Inflammatory macrophage treated with lipopolysaccharide for 1 hour (primary cell): Measurements from ENCODE around the gene SST.
A peak's percentile ranks its signal among the peaks of the same experiment; 100 is the strongest.

Experiments
- DNase-seq, 2 donors: peaks; one replicate each; pipeline ENCODE4 v3.0.0-alpha.2; 2020 to 2022

SST gene

DNA sequence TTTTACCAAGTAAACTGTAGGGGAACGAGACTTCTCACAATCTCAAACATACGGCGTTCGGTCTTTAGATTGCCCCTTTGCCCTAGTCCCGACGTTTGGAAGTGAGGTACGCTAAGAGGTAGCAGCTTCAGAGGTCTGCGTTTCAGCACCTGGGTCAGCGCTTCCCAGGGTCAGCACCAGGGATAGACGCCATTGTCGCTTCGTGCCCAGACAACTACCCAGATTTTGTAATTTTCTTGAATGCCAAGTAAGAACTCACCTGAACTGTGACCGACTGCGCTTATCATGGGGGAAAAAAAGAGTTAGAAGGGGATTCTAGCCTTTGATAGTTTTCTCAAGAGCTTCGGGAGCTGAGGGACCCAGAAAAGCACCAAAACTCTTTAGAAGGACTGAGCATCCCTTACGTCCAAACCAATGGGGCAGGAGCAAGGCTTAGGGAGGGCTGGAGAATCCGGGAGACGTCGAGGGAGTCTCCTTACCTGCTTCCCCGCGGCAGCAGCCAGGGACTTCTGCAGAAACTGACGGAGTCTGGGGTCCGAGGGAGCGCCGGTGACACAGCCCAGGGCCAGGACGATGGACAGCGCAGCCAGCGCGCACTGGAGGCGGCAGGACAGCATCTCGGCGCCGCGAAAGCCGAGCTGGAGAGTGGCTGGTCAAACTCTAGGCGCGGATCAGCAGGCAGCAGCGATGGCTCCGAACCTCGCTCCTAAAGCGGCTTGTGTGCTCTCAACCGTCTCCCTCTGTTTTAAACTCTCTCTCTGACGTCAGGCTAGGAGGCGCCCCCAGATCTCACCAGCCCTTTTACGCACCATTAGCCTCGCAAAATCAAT, at the start of gene SST:
Gene SST (minus strand): TSS at position 720 of the 830 bp plus-strand sequence. CDS start 103 bp downstream, at position 617.
- peak; percentile 3 to 21 for DNase-seq

- DNase-seq: no peak
These were observed 49.6 kb upstream of the SST start for GRCh38 chr3:187719628-187720336.

- peak in 1 of 2 donors; percentile 26 for DNase-seq
These were observed 48.6 kb upstream of the SST start for GRCh38 chr3:187718802-187719201.

GRCh38 chr3:187717572-187717971, 47.4 kb upstream of the SST start:
- no peak for DNase-seq

- peak; percentile 59 to 93 for DNase-seq
These were observed 44.3 kb upstream of the SST start for GRCh38 chr3:187714404-187714979.

- peak in 1 of 2 donors; percentile 29 for DNase-seq
These were observed 43.3 kb upstream of the SST start for GRCh38 chr3:187713504-187713903.

- DNase-seq: no peak
These were observed 39.0 kb upstream of the SST start for GRCh38 chr3:187709155-187709554.

GRCh38 chr3:187708696-187709095, 38.5 kb upstream of the SST start:
- no peak for DNase-seq

DNA sequence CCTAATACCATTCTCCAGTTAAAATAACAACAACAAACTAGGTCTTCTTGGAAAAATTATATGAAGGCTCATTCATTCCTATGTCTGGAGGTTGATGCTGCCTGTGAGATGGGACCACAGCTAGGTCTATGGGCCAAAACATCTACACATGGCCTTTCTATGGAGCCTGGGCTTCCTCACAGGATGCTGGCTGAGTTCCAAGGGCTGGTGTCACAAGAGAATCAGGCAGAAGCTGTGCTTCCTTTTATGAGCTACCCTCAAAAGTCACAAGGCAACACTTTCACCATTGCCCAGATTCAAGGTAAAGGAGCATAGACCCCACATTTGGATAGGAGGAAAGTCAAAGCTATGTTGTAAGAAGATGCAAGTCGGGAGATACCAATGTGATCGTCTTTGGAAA, 36.8 kb upstream of the SST start:
- peak; percentile 64 to 72 for DNase-seq

- no peak for DNase-seq
These were observed 35.0 kb upstream of the SST start for GRCh38 chr3:187705164-187705563.

DNA sequence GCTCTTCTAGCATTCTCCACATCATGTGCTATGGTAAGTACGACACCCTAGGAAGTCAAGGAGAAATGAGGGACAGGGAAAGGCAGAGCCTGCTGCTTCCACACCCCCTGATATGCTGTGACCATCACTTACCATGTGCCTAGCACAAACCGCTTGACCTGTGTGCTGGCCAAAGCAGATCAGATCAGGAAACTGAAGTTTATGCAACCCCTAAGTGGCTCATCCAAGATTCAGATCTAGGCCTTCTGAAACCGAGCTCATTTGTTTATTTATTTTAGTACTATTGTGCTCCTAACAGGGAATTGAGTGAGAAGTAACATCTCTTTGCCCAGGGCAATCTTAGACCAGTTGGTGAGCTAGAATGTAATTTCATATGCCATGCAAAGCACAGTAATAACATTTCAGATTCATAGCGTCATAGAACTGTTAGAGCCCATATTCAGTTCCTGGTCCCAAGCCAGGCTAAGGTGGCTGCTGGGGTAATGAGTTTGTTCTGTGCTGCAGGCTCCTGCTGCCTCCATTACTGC, 32.4 kb upstream of the SST start, which contains the start of gene RTP2:
Gene RTP2 (minus strand): TSS at position 51 of the 527 bp plus-strand sequence. CDS start 429 bp downstream, outside the sequence.
- no peak for DNase-seq

DNA sequence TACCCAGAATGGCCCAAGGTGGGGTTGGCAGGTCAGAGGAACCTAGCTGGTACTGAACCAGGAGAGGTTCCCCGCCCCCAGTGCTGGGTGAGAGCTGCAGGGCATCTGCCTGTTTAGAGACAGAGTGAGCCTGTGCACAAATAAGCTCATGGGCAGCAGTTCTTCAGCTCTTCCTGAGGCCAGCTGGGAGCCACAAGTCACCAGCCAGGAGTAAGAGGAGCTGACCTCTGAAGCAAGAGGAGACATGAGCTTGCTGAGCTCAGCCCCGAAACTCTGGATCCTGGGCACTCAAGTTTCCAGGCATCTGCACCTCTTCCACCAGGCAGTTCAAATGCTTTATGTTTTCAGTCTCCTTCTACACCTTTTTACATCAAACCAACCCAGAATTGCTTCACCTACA, 30.1 kb upstream of the SST start:
- no peak for DNase-seq

DNA sequence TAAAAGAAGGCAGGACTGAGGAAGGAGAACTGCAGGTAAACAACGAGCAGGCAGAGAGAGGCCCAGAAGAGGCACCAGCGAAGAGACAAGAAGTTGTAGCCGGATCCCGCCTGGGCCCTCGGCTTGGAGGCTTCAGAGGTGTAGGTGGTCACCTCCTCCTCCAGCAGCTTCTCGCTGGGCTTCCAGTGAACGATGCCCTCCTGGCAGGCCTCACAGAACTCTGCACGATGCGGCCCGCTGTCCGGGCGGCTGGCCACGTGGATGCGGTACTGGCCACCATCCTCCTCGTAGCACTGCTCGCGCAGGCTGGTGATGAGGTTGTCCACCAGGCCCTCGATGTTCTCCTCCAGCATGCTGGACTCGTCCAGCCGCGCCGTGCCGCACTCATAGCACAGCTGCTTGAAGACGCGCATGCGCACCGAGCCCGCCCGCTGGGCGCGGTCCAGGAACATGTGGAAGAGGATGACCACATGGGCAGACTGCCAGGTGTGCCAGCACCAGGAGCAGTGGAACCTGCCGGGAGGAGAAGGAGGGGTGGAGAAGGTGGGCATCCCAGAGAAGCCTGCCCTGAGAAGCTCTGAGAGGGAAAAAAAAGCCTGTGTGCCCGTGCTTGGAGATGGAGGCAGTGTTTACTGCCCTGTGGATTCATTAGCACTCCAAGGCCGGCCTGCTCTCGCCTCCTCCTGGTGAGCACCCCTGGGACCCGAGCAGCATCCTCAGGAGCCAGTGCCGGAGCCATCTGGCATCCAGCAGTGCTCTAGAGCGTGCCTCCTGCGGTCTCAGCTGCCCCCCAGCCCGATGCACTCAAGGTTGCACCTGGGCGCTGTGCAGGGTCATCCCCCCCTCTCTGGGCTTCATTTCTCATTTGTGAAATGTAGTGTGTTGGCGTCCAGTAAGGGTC, 28.6 kb upstream of the SST start:
- no peak for DNase-seq

DNA sequence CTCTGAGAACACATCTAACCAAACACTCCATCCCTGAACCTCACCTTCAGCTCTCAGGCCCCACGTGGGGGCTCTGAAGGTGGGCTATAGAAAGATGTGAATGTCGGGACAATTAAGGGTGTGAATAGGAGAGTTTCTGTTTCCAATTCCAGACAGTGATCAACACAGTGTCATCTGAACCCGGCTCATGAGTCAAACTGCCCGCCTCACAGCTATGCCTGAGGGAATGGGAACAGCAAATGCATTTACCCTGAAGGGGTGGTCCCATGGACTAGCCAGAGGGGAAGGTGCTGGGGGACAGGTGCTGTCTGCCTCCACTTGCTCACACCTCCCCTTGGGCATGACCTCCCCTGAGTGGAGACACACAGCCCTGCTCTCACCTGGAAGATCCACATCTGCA, 25.8 kb upstream of the SST start:
- no peak for DNase-seq

- DNase-seq: no peak
These were observed 25.3 kb upstream of the SST start for GRCh38 chr3:187695449-187695848.

DNA sequence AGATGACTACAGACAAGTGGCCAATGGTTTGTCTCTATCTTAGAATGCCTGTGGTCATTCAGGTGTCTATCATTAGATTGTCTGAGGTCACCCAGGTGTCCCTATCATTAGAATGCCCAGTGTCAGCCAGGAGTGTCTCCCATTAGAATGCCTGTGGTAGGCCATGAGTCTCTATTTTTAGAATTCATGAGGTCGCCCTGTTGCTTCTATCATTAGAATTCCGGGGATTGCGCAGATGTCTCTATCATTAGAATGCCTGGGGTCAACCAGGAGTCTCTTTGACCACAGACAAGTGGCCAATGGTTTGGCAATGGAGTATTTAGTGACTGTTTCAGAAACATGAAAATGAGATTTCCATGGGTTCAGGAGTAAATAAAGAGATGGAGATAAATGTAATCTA, 24.6 kb upstream of the SST start:
- DNase-seq: no peak

GRCh38 chr3:187693431-187693830, 23.2 kb upstream of the SST start:
- no peak for DNase-seq

DNA sequence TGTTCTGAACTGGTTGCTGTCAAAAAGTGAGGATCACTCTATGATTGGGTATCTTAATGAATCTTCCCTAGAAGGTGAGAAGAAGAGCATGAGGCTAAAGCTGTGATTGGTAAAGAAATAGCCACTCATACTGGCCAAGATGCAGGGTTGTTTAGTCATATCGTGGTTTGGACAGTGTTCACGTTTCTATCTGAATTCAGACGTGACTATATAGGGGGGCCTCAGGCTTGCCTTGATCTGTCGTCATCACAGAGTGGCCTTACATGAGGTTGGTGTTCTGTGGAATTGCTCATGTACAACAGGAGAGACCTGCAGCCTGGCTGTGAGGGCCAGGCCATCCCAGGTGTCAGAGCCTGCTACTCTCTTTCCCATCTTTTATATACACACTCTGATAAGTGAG, 19.8 kb upstream of the SST start:
- no peak for DNase-seq

- DNase-seq: no peak
These were observed 16.6 kb upstream of the SST start for GRCh38 chr3:187686621-187687273.

DNA sequence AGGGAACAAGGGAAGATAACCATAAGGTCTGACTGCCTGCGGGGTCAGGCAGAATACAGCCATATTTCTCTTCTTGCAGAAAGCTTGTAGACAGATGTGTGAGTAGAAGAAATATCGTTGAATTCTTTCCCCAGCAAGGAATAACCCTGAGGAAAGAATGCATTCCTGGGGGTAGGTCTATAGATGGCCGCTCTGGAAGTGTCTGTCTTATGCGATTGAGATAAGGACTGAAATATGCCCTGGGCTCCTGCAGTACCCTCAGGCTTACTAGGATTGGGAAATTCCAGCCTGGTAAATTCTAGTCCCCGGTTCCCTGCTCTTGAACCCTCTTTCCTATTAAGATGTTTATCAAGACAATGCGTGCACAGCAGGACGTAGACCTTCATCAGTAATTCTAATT, 15.8 kb upstream of the SST start:
- no peak for DNase-seq

- no peak for DNase-seq
These were observed 14.7 kb upstream of the SST start for GRCh38 chr3:187684880-187685279.

DNA sequence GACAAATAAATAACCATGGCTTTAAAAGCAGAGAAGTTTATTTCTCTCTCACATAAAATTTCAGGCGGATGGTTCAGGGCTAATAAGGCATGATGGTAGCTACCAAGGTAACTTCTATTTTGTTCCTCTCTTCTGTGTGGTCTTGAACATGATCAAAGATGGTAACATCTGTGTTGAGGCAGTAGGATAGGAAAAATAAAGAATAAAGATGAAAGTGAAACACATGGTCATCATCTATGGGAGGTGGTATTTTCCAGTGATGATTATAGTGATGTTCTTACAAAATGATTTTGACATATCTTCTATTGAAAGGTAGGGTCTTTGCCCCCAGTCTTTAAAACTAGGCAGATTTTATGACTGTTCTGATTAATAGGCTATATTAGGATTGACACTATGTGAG, 14.2 kb upstream of the SST start:
- DNase-seq: no peak
